GM12801 (cell line): ENCODE data around the gene ID1.

Experiments used
- CTCF ChIP-seq: IDR thresholded peaks from one replicate; pipeline ENCODE4 v1.5.1; 2011; ENCODE audit warnings: control low read depth; ENCODE audit not compliant: insufficient read length; ENCODE audit errors: extremely low read depth

Gene ID1

GRCh38 chr20:31652917-31653396 lies 47.9 kb downstream of the ID1 start:
- no peak for TF ChIP-seq CTCF

- no peak for TF ChIP-seq CTCF
Observed at GRCh38 chr20:31653561-31653960, 48.5 kb downstream of the ID1 start.

- TF ChIP-seq CTCF: no peak
Observed at GRCh38 chr20:31654534-31654933, 49.4 kb downstream of the ID1 start.
